CD4-positive, alpha-beta T cell treated with Interleukin-17A for 1 hour (primary cell): ENCODE data around the gene TESK2.
"Not testable (repeated sequence)": the region's sequence is repeated elsewhere in the genome, so short reads cannot be mapped to it uniquely, and the experiment has no call there.

Experiments
- DNase-seq: peaks from one replicate; pipeline ENCODE4 v3.0.0-alpha.2; 2020

The TESK2 gene

GRCh38 chr1:45510036-45510971, 19.3 kb upstream of the TESK2 start:
- no peak for DNase-seq

DNA sequence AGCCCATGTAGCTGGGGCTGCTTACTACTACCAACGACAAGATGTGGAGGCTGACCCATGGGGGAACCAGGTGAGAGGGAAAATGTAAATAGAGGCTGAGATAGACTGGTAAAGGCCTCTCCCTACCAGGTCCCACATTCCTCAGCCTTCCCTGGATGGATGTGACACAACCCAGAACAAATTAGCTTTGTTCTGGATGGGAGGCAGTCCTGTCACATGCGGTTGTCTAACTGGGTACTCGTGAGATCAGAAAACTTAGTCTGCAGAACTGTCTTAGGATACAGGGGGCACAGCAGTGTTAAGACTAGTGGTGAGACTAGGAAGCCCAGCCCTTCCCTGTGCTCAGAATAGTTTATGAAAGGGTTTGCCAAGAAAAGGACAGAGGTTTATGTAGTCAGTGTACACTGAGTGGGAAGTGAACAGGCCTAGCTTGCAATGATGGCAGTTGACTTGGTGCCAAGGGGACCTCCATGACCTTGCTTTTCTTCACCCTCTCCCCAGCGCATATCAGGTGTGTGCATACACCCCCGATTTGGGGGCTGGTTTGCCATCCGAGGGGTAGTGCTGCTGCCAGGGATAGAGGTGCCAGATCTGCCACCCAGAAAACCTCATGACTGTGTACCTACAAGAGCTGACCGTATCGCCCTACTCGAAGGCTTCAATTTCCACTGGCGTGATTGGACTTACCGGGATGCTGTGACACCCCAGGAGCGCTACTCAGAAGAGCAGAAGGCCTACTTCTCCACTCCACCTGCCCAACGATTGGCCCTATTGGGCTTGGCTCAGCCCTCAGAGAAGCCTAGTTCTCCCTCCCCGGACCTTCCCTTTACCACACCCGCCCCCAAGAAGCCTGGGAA, 17.6 kb upstream of the TESK2 start:
- DNase-seq = no peak

GRCh38 chr1:45507893-45508292, 16.9 kb upstream of the TESK2 start:
- no peak for DNase-seq

GRCh38 chr1:45507195-45507594, 16.2 kb upstream of the TESK2 start:
- DNase-seq = no peak

DNA sequence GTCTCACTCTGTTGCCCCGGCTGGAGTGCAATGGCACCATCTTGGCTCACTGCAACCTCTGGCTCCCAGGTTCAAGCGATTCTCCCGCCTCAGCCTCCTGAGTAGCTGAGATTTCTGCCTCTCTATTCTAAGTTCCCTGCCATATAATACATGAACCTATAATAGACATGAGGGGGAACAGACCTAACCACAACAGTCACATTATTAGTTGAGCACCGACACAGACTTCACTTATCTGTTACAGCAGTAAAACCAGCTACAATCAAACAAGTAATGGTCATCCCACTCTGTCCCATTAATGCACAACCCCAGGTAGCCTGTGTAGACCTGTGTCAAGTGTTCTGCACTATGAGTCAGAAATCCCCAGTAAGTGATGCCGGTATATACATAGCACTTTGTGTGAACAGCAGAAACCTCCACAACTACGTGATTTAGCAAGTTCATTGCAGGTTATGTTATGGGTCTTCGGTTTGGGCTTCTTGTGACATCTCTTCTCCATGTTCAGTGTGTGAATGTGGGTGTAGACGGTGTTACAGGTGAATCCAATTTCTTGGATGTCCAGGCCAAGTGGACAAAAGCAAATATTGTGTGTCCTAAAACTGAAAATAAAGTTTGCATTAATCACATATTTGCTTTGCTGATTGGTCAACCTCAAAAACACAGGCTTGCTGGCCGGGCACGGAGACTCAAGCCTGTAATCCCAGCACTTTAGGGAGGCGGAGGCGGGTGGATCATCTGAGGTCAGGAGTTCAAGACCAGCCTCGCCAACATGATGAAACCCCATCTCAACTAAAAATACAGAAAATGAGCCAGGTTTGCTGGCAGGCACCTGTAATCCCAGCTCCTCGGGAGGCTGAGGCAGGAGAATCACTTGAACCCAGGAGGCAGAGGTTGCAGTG, 12.7 kb upstream of the TESK2 start:
- no peak for DNase-seq

DNA sequence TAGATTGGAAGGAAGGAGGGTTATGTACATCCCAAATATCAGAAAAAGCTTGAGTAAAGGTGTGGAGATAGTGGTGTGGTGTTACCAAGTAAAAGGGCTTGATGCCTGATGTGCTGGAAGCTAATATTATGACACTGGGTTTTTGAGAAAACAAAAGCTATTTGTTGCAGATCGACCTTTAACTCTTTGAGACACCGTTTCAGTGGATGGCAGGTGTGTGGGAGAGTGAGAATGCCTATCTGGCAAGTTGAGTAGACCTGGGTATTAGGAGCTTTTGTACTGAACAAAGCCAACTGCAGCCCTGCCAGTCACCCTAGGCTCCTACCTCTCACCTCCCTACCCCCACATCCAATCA, 10.5 kb upstream of the TESK2 start:
- no peak for DNase-seq

GRCh38 chr1:45499415-45499769, 8.4 kb upstream of the TESK2 start:
- DNase-seq = no peak

GRCh38 chr1:45498279-45498678, 7.3 kb upstream of the TESK2 start:
- no peak for DNase-seq

DNA sequence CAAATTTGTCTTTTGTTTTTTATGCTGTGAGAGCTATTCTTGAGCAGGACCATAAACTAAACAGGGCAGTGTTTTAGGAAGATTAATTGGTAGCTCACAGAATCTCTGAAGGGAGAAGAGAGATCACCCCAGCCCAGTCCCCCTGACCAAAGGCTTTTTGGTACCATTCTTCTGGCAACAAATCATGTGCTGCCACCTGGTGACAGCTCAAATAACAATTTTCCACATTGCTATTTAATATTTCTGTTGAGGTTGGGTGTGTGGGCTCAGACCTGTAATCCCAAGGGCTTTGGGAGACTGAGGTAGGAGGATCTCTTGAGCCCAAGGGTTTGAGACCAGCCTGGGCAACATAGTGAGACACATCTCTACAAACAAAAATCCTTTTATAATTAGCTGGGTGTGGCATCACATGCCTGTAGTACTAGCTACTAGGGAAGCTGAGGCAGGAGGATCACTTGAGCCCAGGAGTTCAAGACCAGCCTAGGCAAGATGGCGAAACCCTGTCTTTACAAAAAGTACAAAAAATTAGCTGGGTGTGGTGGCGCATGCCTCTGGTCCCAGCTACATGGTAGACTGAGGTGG, 2.2 kb upstream of the TESK2 start:
- peak; percentile 74 for DNase-seq

- DNase-seq = no peak
These were observed 1.7 kb upstream of the TESK2 start for GRCh38 chr1:45492691-45493090.

DNA sequence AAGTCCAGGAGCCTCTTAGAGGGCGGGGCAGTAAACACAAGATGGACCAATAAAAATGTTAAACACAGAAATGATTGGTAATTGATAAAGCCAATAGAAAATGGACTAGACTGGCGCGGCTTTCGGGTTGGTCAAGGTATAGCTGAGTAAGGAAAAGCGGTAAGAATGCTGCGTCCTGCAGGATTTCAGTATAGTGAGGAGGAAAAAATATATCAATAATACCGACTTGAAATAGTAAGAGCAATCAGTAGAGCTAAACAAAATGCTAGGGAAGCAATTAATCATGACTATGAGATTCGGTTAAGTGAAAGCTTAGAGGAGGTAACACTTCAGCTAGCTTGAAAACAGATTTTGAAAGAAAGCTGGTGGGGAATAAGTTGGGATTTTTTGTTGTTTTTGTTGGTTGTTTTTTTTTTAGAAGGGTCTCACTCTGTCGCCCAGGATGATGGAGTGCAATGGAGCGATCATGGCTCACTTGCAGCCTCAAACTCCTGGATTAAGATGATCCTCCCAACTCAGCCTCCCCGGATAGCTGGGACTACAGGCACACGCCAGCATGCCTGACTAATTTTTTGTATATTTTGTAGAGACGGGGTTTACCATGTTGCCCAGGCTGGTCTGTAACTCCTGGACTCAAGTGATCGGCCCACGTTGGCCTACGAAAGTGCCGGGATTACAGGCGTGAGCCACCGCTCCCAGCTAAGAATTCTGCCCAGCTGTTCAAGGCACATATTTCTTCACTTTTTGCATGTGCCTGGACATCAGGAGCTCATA, 711 bp upstream of the TESK2 start:
- DNase-seq = no peak

DNA sequence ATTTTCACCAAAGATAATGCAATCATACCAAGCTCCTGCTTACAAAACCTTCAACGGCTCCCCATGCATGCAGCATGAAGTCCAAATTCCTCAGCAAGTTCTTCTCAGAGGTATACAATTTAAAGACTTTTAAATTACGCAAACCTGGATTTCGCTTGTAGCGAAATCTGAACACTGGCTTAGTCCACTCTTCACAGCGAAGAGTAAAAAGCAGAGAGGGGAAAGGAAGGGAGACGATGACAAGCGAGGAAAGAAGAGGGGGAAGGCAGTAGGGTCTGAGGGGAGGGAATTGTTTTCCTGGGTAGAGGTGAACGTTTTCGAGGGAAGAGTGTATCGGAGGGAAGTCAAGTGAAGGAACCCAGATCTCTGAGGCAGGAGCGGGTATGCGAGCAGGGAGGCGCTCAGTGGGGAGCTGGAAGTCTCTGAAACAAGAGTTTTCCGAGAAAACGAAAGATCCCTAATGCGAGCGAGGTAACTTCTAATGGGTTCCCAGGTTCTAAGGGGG, 790 bp downstream of the TESK2 start:
- no peak for DNase-seq

- DNase-seq = peak; percentile 25
These were observed 1.6 kb downstream of the TESK2 start for GRCh38 chr1:45489379-45489778.

DNA sequence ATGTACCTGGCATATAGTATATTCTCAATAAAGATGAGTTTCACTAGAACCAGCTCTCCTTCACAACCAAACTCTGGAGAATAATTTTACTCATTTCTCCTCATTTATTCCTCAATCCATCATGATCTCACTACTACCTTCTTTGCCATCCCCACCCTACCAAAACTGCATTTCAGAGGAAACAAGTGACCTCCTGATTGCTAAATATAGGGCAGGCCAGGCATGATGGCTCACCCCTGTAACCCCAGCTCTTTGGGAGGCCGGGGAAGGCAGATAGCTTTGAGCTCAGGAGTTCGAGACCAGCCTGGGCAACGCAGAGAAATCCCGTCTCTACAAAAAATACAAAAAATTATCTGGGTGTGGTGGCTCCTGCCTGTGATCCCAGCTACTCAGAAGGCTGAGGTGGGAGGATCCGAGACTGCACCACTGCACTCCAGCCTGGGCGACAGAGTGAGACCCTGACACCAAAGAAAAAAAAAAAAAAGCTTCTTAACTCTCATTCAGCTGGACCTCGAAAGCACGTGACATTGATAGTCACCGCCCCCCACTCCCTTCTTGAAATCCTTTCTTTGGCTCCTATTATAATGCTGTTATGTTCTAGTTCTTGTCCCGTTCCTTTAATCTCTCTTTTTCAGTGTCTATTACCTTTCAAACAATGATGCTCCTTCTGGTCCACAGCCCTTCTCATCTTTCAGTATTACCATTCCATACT, 2.1 kb downstream of the TESK2 start:
- DNase-seq = no peak

DNA sequence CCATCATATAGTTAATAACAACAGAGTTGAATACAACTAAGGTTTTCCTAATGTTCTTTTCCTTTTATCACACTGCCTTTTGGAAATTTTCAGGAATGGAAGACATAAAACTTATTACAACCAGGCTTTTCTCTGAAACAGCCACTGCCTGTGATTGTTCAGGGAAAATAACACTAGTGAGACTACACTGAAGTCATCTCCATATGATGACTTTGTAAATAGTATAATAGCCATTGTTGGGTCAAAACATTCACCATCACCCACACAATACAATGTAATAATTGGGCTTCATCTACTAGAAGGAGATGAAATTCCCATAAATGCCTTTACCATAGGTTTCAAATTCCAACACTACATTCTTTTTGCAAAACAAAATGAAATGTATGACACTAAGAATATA, 5.0 kb downstream of the TESK2 start:
- DNase-seq = no peak

DNA sequence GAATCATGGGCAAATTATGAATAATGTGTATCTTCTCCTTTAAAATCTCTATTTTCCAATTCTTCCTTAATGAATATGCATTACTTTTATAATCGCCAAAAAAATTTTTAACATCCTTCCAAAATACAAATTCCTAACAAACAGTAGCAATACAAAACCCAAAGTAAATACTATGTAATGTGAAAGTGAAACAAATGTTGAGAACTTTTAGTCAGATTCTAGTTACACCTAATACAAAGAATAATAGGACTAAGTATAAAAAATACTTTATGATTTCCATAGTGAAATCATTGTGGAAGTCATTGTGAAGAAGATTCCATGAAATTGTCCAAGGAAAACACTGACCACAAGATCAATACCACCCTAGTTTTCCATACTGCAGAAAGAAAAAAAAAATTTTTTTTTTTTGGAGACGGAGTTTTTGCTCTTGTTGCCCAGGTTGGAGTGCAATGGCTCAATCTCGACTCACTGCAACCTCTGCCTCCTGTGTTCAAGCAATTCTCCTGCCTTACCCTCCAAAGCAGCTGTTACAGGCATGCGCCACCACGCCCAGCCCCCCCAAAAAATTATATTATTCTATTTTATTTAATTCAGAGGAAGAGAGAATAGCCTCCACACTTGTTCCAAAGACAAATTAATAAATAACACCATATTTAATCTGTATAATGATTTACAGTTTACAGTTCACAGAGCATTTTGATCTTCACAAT, 11.8 kb downstream of the TESK2 start:
- no peak for DNase-seq

DNA sequence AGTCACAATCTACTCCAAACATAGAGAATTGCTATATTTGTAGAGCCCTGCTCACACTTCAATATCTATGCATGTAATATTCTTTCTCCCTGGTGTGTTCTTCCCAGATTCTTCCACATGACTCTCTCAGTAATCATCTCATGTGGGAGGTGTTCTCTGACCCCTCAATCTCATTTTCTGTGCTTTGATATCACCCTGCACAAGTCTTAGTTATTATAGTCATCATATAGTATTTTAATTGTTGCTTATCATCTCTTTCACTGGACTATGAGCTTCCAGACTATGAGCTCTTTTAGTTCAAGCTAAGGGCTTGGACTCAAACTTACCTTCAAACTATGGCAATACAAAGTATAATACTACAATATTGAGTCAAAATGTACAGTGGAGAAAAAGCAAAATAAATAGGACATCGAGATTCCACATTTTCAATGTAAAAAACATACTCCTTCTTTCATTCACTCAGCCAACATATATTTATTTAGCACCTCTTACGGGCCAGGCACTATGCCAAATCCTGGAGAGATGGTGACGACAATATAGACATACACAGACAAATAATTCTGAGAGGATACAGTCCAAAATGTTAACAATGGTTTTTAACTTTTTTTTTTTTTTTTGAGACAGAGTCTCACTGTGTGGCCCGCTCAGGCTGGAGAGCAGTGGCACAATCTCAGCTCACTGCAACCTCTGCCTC, 12.7 kb downstream of the TESK2 start:
- DNase-seq = no peak

DNA sequence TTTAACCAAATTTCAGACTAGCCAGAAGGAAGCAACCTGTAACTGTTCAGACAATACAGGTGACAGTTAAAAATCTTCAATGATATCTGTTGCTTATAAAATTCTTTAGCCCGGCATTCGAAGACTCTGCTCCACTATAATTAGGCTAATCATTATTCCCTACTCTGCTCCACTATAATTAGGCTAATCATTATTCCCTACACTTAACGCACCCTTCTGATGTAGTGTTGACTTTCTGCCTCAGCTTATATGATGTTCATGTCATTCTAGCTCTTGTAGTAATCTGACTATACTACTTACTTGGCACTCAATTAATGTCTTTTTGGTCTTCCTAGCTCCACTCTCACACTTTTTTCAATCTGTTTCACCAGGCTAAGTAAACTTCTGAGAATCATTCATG, 13.3 kb downstream of the TESK2 start:
- no peak for DNase-seq

GRCh38 chr1:45474194-45474593, 16.8 kb downstream of the TESK2 start:
- not testable (repeated sequence) for DNase-seq

GRCh38 chr1:45473302-45473701, 17.7 kb downstream of the TESK2 start:
- no peak for DNase-seq
